K562 (cell line): ENCODE data around the gene SERTAD4. TPM values are rescaled to one million over a fixed set of nuclear protein-coding genes. Genes with fewer than 3 reads are reported as not detected.

Experiments
- ATAC-seq: fragments of 200-7000 bp; cut with Tn5 transposase; 3 replicates; pipeline ENCODE4 v1.9.1; 2020; ENCODE audit warnings: moderate library complexity
- BruUV-seq: library from RNA; stranded (reverse); fragments of 400-500 nt; replicated peaks from 2 replicates; lab custom pipeline; 2021; lab: Mats Ljungman, UMichigan
- CTCF ChIA-PET: fragments of 300-600 bp; formaldehyde crosslinking; extraction: SDS; loops from one replicate; lab custom pipeline; 2021; ENCODE audit warnings: low intra/inter-chr PET ratio; lab: Yijun Ruan, JAX
- POLR2A ChIA-PET: fragments of 300-600, 350-650 bp; sonication (Branson Sonifier 250); formaldehyde crosslinking; extraction: SDS; loops from one replicate; lab custom pipeline; 2021; ENCODE audit warnings: antibody characterized with exemption, inconsistent platforms; lab: Yijun Ruan, JAX
- DNase-seq, 4 experiments: peaks; one replicate each; pipeline versions ENCODE4 v3.0.0 to v3.0.0-alpha.2; 2011 to 2018; ENCODE audit warnings: low spot score in 3 of 4, mixed read lengths in 3 of 4; ENCODE audit errors: extremely low read depth in 1 of 4
- FAIRE-seq: peaks from 2 replicates; lab custom pipeline; 2011; peaks lifted over from hg19 to GRCh38; lab: Jason Lieb, UNC
- H2AFZ ChIP-seq: 2 replicates; pipeline ENCODE4 v1.6.0; 2011; ENCODE audit warnings: low read depth, low read length, control low read depth, inconsistent platforms
- H3K27ac ChIP-seq: fragments of 200-600 bp; 3 replicates; pipeline ENCODE4 v1.8.0; 2011; ENCODE audit warnings: low read depth, mild to moderate bottlenecking, control low read depth, inconsistent platforms, low read length, moderate library complexity, mixed read lengths; ENCODE audit errors: extremely low read depth
- H3K27me3 ChIP-seq, 2 experiments: fragments of 300-600 bp in 1 of 2; 2 replicates in 1 of 2; 3 replicates in 1 of 2; pipeline versions ENCODE4 v1.6.0 to v1.8.0; 2011; ENCODE audit warnings: inconsistent platforms in 2 of 2, low read length in 2 of 2, mild to moderate bottlenecking in 1 of 2, mixed read lengths in 1 of 2, moderate library complexity in 1 of 2; ENCODE audit not compliant: control insufficient read depth in 2 of 2, insufficient read depth in 2 of 2
- H3K36me3 ChIP-seq: fragments of 300-600 bp; 3 replicates; pipeline ENCODE4 v1.8.0; 2011; ENCODE audit warnings: mild to moderate bottlenecking, low read length, inconsistent platforms; ENCODE audit not compliant: control insufficient read depth, insufficient read depth
- H3K4me1 ChIP-seq, 2 experiments: fragments of 200-600 bp in 1 of 2; replicated peaks in 1 of 2; 2 replicates in 1 of 2; 3 replicates in 1 of 2; pipeline versions ENCODE4 v1.5.1 to v1.8.0; 2011; ENCODE audit warnings: inconsistent platforms in 2 of 2, low read length in 2 of 2, mild to moderate bottlenecking in 1 of 2, mixed read lengths in 1 of 2, moderate library complexity in 1 of 2; ENCODE audit not compliant: control insufficient read depth in 2 of 2, insufficient read depth in 2 of 2
- H3K4me2 ChIP-seq: 2 replicates; pipeline ENCODE4 v1.6.1; 2011; ENCODE audit warnings: low read length, control low read depth, inconsistent platforms, mixed read lengths; ENCODE audit not compliant: insufficient read depth
- H3K4me3 ChIP-seq: fragments of 200-600 bp; sonication (generic), shearing (Covaris generic); 2 replicates; pipeline ENCODE4 v1.5.1; 2016; ENCODE audit warnings: control low read depth, inconsistent platforms
- H3K79me2 ChIP-seq: fragments of 200-600 bp; 3 replicates; pipeline ENCODE4 v1.8.0; 2011; ENCODE audit warnings: low read length, inconsistent platforms; ENCODE audit not compliant: control insufficient read depth, insufficient read depth
- H3K9ac ChIP-seq, 2 experiments: 2 replicates each; pipeline versions ENCODE4 v1.6.0 to v1.6.1; 2011; ENCODE audit warnings: low read depth in 2 of 2, low read length in 2 of 2, control low read depth in 1 of 2, inconsistent platforms in 1 of 2, mild to moderate bottlenecking in 1 of 2, mixed read lengths in 1 of 2; ENCODE audit not compliant: insufficient read depth in 1 of 2
- H3K9me1 ChIP-seq: one replicate; pipeline ENCODE4 v1.6.0; 2011; ENCODE audit warnings: inconsistent platforms, mild to moderate bottlenecking, low read length, moderate library complexity; ENCODE audit not compliant: control insufficient read depth, insufficient read depth
- H3K9me3 ChIP-seq: replicated peaks from 2 replicates; pipeline ENCODE4 v1.5.1; 2011; ENCODE audit warnings: low read depth, low read length, inconsistent platforms; ENCODE audit not compliant: control insufficient read depth, insufficient read depth
- H4K20me1 ChIP-seq: replicated peaks from 2 replicates; pipeline ENCODE4 v1.6.1; 2011; ENCODE audit warnings: low read length, inconsistent platforms, mixed read lengths; ENCODE audit not compliant: control insufficient read depth, insufficient read depth
- COPS2 ChIP-seq: fragments of 450-650 bp; conservative IDR thresholded peaks from 2 replicates; pipeline ENCODE4 v1.6.1; 2016; ENCODE audit warnings: mild to moderate bottlenecking, moderate library complexity
- CREBBP ChIP-seq: IDR thresholded peaks from one replicate; pipeline ENCODE4 v1.6.1; 2012; ENCODE audit warnings: low read depth, mild to moderate bottlenecking, control low read depth, inconsistent platforms, low read length
- ELF4 ChIP-seq: fragments of 450-650 bp; formaldehyde crosslinking; IDR thresholded peaks from 2 replicates; pipeline ENCODE4 v1.4.0; 2022; ENCODE audit warnings: missing genetic modification characterization
- RBM34 ChIP-seq: fragments of 200-400 bp; formaldehyde crosslinking; IDR thresholded peaks from 2 replicates; pipeline ENCODE4 v1.6.1; 2018; ENCODE audit warnings: low read length, borderline replicate concordance; ENCODE audit not compliant: insufficient read depth
- RREB1 ChIP-seq: fragments of 250-450 bp; sonication (Bioruptor Pico); IDR thresholded peaks from 2 replicates; pipeline ENCODE4 v1.4.0; 2020
- TRIM24 ChIP-seq, 2 experiments: fragments of 450-650 bp; IDR thresholded peaks; 2 replicates each; pipeline ENCODE4 v1.6.1; 2016
- ZBTB33 ChIP-seq: sonication (generic); formaldehyde crosslinking; IDR thresholded peaks from 2 replicates; pipeline ENCODE4 v1.8.1; 2023; ENCODE audit warnings: mild to moderate bottlenecking, missing genetic modification reagents
- ZNF174 ChIP-seq: fragments of 250-450 bp; sonication (Bioruptor Pico); IDR thresholded peaks from 2 replicates; pipeline ENCODE4 v1.4.0; 2020; ENCODE audit warnings: mild to moderate bottlenecking
- ZNF655 ChIP-seq: fragments of 250-450 bp; sonication (Bioruptor Pico); IDR thresholded peaks from 2 replicates; pipeline ENCODE4 v1.5.0; 2021
- ZNF77 ChIP-seq: fragments of 250-450 bp; sonication (Bioruptor Pico); IDR thresholded peaks from 2 replicates; pipeline ENCODE4 v1.5.0; 2020
- WGBS: fragments of 100-300 bp; shearing (Covaris generic); methylation state at CpG from one replicate; pipeline ENCODE4 v1.1.6; 2016; ENCODE audit warnings: low coverage, mixed read lengths; ENCODE audit not compliant: insufficient coverage; ENCODE audit errors: missing lambda C conversion rate; 5-methylcytosine and 5-hydroxymethylcytosine counted together
- in situ Hi-C: fragments of 300-500 bp; cut with MboI; formaldehyde crosslinking; loops from 4 replicates; pipeline ENCODE4 v1.15.0; 2018; ENCODE audit warnings: inconsistent platforms, mixed read lengths
- intact Hi-C: fragments of 100-400 bp; cut with micrococcal nuclease; formaldehyde crosslinking; loops from 2 replicates; pipeline ENCODE4 v1.14.2; 2022
- polyA plus RNA-seq, 8 experiments: library from polyadenylated mRNA; depleted of rRNA in 4 of 8; stranded (reverse) in 5 of 8; unstranded in 3 of 8; fragments of >200 nt; fragmentation: Nextera tagmentation in 2 of 8; fragmentation: Illumina TruSeq in 1 of 8; extraction: Ambion mirVana in 2 of 8; extraction: Trizol in 1 of 8; gene quantifications; 2 replicates each; pipeline versions ENCODE4 v1.2.1 to v1.2.3, GENCODE V29; 2011 to 2014; ENCODE audit warnings: inconsistent platforms in 1 of 8, missing spikeins in 1 of 8
- total RNA-seq, 7 experiments: library from RNA; depleted of rRNA in 6 of 7; stranded (reverse); fragments of >200 nt in 6 of 7; fragmentation: Illumina TruSeq in 2 of 7; extraction: Trizol in 2 of 7; gene quantifications; 2 replicates each; pipeline versions ENCODE4 v1.2.1 to v1.2.3, GENCODE V29; 2011 to 2021; ENCODE audit warnings: low replicate concordance in 1 of 7

SERTAD4 gene
- total and polyA plus RNA-seq, 9 of the 15 experiments (the other 6 are each of a cell fraction or from before 2014, with no cell fraction given): not detected

GRCh38 chr1:210262167-210262896, 29.7 kb downstream of the SERTAD4 start:
- 0% methylated on average over 8 of the region's 8 CpGs for WGBS
- no peak overlapping the region for H3K27ac ChIP-seq
- ATAC-seq (no peak), FAIRE-seq (no peak), DNase-seq (no peak)
- H4K20me1 ChIP-seq: no peaks in the 10 kb centered on the region
- no peaks in the 10 kb centered on the region for H3K9me1 ChIP-seq
- H3K27me3 ChIP-seq: peaks cover 0 to 8% of the 10 kb centered on the region in 2 experiments; a peak in 2 of 5 replicates
- BruUV-seq: no TSS peak
- no peak overlapping the region for H3K4me2 ChIP-seq
- intact Hi-C loops: no loop called here
- in situ Hi-C loops: no loop called here
- H2AFZ ChIP-seq: no peak overlapping the region
- no peaks in the 10 kb centered on the region for H3K79me2 ChIP-seq
- TF ChIP-seq ZNF655 (CRISPR knock-in tag) (no peak), TRIM24 (IDR thresholded peaks at IDR 0.05) (no peak), COPS2 (no peak), RBM34 (no peak), ZNF77 (CRISPR knock-in tag) (no peak), RREB1 (no peak), ELF4 (CRISPR knock-in tag) (no peak), ZBTB33 (CRISPR knock-in tag) (no peak), ZNF174 (CRISPR knock-in tag) (no peak), CREBBP (no peak)
- ChIA-PET POLR2A (no interaction called here), CTCF (no interaction called here)
- no peak overlapping the region for H3K4me3 ChIP-seq
- no peaks in the 10 kb centered on the region for H3K36me3 ChIP-seq
- no peaks in the 10 kb centered on the region for H3K4me1 ChIP-seq
- H3K9ac ChIP-seq: no peak overlapping the region
- H3K9me3 ChIP-seq: no peaks in the 10 kb centered on the region
